GM12878 (cell line): Measurements from ENCODE around the gene NRG3. TPM values are rescaled to one million over a fixed set of nuclear protein-coding genes. Genes with fewer than 3 reads are reported as not detected.

Experiments
- ATAC-seq: fragments of 200-7000 bp; cut with Tn5 transposase; 3 replicates; pipeline ENCODE4 v1.9.1; 2020; ENCODE audit warnings: mild to moderate bottlenecking, moderate library complexity
- BruUV-seq: library from RNA; stranded (reverse); fragments of 400-500 nt; replicated peaks from 2 replicates; lab custom pipeline; 2021; lab: Mats Ljungman, UMichigan
- CTCF ChIA-PET: fragments of 300-600 bp; sonication (Branson Sonifier 250); formaldehyde crosslinking; extraction: SDS; loops from one replicate; lab custom pipeline; 2021; ENCODE audit warnings: inconsistent platforms; lab: Yijun Ruan, JAX
- POLR2A ChIA-PET: fragments of 350-600 bp; formaldehyde crosslinking; extraction: SDS; loops from one replicate; lab custom pipeline; 2021; ENCODE audit warnings: inconsistent platforms; lab: Charles Lee
- RAD21 ChIA-PET: fragments of 300-600 bp; sonication (Branson Sonifier 250); formaldehyde crosslinking; loops from one replicate; lab custom pipeline; 2023; ENCODE audit warnings: antibody characterized with exemption; ENCODE audit not compliant: unreplicated experiment; lab: Charles Lee
- SMC1A ChIA-PET: fragments of 300-600 bp; sonication (Branson Sonifier 250); formaldehyde crosslinking; loops from one replicate; lab custom pipeline; 2023; ENCODE audit not compliant: unreplicated experiment, uncharacterized antibody; lab: Charles Lee
- DNase-seq: peaks from one replicate; pipeline ENCODE4 v3.0.0-alpha.2; 2011; ENCODE audit warnings: low read depth, low spot score
- FAIRE-seq: peaks from 3 replicates; lab custom pipeline; 2011; peaks lifted over from hg19 to GRCh38; lab: Jason Lieb, UNC
- H2AFZ ChIP-seq: 2 replicates; pipeline ENCODE4 v1.6.0; 2011; ENCODE audit warnings: low read depth, low read length, control low read depth; ENCODE audit not compliant: control insufficient read depth
- H3K27ac ChIP-seq: 2 replicates; pipeline ENCODE4 v1.5.1; 2011; ENCODE audit warnings: control low read depth; ENCODE audit not compliant: control insufficient read depth, insufficient read depth
- H3K27me3 ChIP-seq, 2 experiments: replicated peaks in 1 of 2; 2 replicates each; pipeline versions ENCODE4 v1.6.0 to v1.6.1; 2011; ENCODE audit warnings: low read length in 1 of 2; ENCODE audit not compliant: control insufficient read depth in 2 of 2, insufficient read depth in 2 of 2
- H3K36me3 ChIP-seq, 2 experiments: 2 replicates each; pipeline ENCODE4 v1.5.1; 2011; ENCODE audit warnings: low read length in 1 of 2; ENCODE audit not compliant: control insufficient read depth in 2 of 2, insufficient read depth in 2 of 2
- H3K4me1 ChIP-seq: 2 replicates; pipeline ENCODE4 v1.6.1; 2011; ENCODE audit warnings: mild to moderate bottlenecking, low read length, moderate library complexity, mixed read lengths; ENCODE audit not compliant: control insufficient read depth, insufficient read depth
- H3K4me2 ChIP-seq: 2 replicates; pipeline ENCODE4 v1.6.0; 2011; ENCODE audit warnings: control low read depth; ENCODE audit not compliant: control insufficient read depth, insufficient read depth
- H3K4me3 ChIP-seq: fragments of 200-600 bp; sonication (generic); 2 replicates; pipeline ENCODE4 v1.5.1; 2016
- H3K79me2 ChIP-seq: 2 replicates; pipeline ENCODE4 v1.6.0; 2011; ENCODE audit warnings: low read length; ENCODE audit not compliant: control insufficient read depth, insufficient read depth
- H3K9ac ChIP-seq: 2 replicates; pipeline ENCODE4 v1.8.0; 2011; ENCODE audit warnings: low read length, control low read depth, mixed read lengths; ENCODE audit not compliant: control insufficient read depth, insufficient read depth
- H3K9me3 ChIP-seq: replicated peaks from 3 replicates; pipeline ENCODE4 v1.5.1; 2011; ENCODE audit warnings: mild to moderate bottlenecking, low read length; ENCODE audit not compliant: control insufficient read depth, insufficient read depth
- H4K20me1 ChIP-seq: 2 replicates; pipeline ENCODE4 v1.6.0; 2011; ENCODE audit not compliant: control insufficient read depth, insufficient read depth
- FOXM1 ChIP-seq: IDR thresholded peaks from 2 replicates; pipeline ENCODE4 v1.6.1; 2012; ENCODE audit warnings: low read depth, mild to moderate bottlenecking, inconsistent platforms, low read length, moderate library complexity
- HDAC6 ChIP-seq: fragments of 200-600 bp; sonication (generic); IDR thresholded peaks from one replicate; pipeline ENCODE4 v1.8.0; 2017; ENCODE audit warnings: antibody characterized with exemption; ENCODE audit not compliant: unreplicated experiment
- MEF2A ChIP-seq: IDR thresholded peaks from 2 replicates; pipeline ENCODE4 v1.6.1; 2011; ENCODE audit warnings: low read depth, mild to moderate bottlenecking, low read length, moderate library complexity; ENCODE audit not compliant: insufficient read depth
- NBN ChIP-seq: fragments of 450-650 bp; IDR thresholded peaks from 2 replicates; pipeline ENCODE4 v1.6.1; 2016
- PBX3 ChIP-seq: IDR thresholded peaks from 2 replicates; pipeline ENCODE4 v1.6.1; 2011; ENCODE audit warnings: mild to moderate bottlenecking, low read depth, low read length, moderate library complexity; ENCODE audit not compliant: insufficient replicate concordance
- SIX5 ChIP-seq: IDR thresholded peaks from 2 replicates; pipeline ENCODE4 v1.6.1; 2011; ENCODE audit warnings: mild to moderate bottlenecking, low read depth, low read length, moderate library complexity; ENCODE audit not compliant: severe bottlenecking
- SP1 ChIP-seq: IDR thresholded peaks from one replicate; pipeline ENCODE4 v1.6.1; 2011; ENCODE audit warnings: low read depth, low read length
- SREBF2 ChIP-seq: IDR thresholded peaks from 2 replicates; pipeline ENCODE4 v1.6.1; 2012; ENCODE audit warnings: mild to moderate bottlenecking, low read length
- WGBS: methylation state at CpG from one replicate; pipeline ENCODE4 v1.1.6; 2016; ENCODE audit warnings: low lambda C conversion rate; ENCODE audit not compliant: insufficient replicate concordance, insufficient coverage; ENCODE audit errors: missing lambda C conversion rate; 5-methylcytosine and 5-hydroxymethylcytosine counted together
- in situ Hi-C: fragments of 300-500 bp; cut with MboI; formaldehyde crosslinking; loops from 9 replicates; pipeline ENCODE4 v1.14.3; 2018; ENCODE audit warnings: mixed read lengths
- intact Hi-C: fragments of 100-400 bp; cut with micrococcal nuclease; formaldehyde crosslinking; loops from one replicate; pipeline ENCODE4 v1.14.2; 2022; ENCODE audit not compliant: unreplicated experiment
- polyA plus RNA-seq, 11 experiments: library from polyadenylated mRNA; depleted of rRNA in 4 of 11; unstranded in 6 of 11; stranded (reverse) in 5 of 11; fragments of >200 nt; fragmentation: Nextera tagmentation in 4 of 11; fragmentation: Illumina TruSeq in 1 of 11; extraction: Ambion mirVana in 4 of 11; extraction: Trizol in 1 of 11; gene quantifications; 1 replicate in 1 of 11; 2 replicates in 10 of 11; pipeline versions ENCODE4 v1.2.1 to v1.2.3, GENCODE V29; 2011 to 2016; ENCODE audit warnings: inconsistent platforms in 2 of 11, missing spikeins in 2 of 11, low read depth in 1 of 11
- total RNA-seq, 4 experiments: library from RNA; depleted of rRNA in 3 of 4; stranded (reverse); fragments of >200 nt in 3 of 4; fragmentation: Illumina TruSeq in 1 of 4; extraction: Trizol in 1 of 4; gene quantifications; 2 replicates each; pipeline versions ENCODE4 v1.2.1 to v1.2.3, GENCODE V29; 2013 to 2021
- TF ChIP-seq, protein P1 (sequence below), 3 experiments: IDR thresholded peaks in 2 of 3; conservative IDR thresholded peaks in 1 of 3; 2 replicates each; pipeline ENCODE4 v1.5.1; 2011; ENCODE audit warnings: low read depth in 3 of 3, low read length in 3 of 3, mild to moderate bottlenecking in 3 of 3, control low read depth in 2 of 3, moderate library complexity in 2 of 3, inconsistent platforms in 1 of 3, mixed read lengths in 1 of 3; ENCODE audit not compliant: control insufficient read depth in 2 of 3, insufficient read depth in 1 of 3; ENCODE audit errors: extremely low read depth in 1 of 3
- TF ChIP-seq, protein P2 (sequence below): fragments of 450-650 bp; formaldehyde crosslinking; IDR thresholded peaks from 2 replicates; pipeline ENCODE4 v1.4.0; 2022; ENCODE audit warnings: mild to moderate bottlenecking, moderate library complexity

The NRG3 gene
- total and polyA plus RNA-seq, 10 of the 15 experiments (the other 5 are each of a cell fraction or from before 2014, with no cell fraction given) = 0.03 to 0.41 (median 0.17) TPM; not detected in 3

GRCh38 chr10:82068501-82068900 is 193.5 kb downstream of the NRG3 start:
- in situ Hi-C loops = no loop called here
- RAD21 ChIA-PET = no interaction called here

More at GRCh38 chr10:82068501-82068900, 193.5 kb downstream of the NRG3 start:
- ChIA-PET SMC1A (no interaction called here), POLR2A (no interaction called here), CTCF (no interaction called here)
- intact Hi-C loops = no loop called here
- Histone ChIP-seq H3K4me1 (no peaks in the 10 kb centered on the region), H2AFZ (no peak overlapping the region), H3K27ac (no peak overlapping the region), H3K9me3 (no peaks in the 10 kb centered on the region), H3K4me3 (no peak overlapping the region), H3K79me2 (no peaks in the 10 kb centered on the region), H3K9ac (no peak overlapping the region), H3K4me2 (no peak overlapping the region), H4K20me1 (no peaks in the 10 kb centered on the region), H3K27me3 (no peaks in the 10 kb centered on the region), H3K36me3 (no peaks in the 10 kb centered on the region)
- no TSS peak for BruUV-seq
- no peak for FAIRE-seq
- TF ChIP-seq HDAC6 = no peak
- TF ChIP-seq, protein P1, sequence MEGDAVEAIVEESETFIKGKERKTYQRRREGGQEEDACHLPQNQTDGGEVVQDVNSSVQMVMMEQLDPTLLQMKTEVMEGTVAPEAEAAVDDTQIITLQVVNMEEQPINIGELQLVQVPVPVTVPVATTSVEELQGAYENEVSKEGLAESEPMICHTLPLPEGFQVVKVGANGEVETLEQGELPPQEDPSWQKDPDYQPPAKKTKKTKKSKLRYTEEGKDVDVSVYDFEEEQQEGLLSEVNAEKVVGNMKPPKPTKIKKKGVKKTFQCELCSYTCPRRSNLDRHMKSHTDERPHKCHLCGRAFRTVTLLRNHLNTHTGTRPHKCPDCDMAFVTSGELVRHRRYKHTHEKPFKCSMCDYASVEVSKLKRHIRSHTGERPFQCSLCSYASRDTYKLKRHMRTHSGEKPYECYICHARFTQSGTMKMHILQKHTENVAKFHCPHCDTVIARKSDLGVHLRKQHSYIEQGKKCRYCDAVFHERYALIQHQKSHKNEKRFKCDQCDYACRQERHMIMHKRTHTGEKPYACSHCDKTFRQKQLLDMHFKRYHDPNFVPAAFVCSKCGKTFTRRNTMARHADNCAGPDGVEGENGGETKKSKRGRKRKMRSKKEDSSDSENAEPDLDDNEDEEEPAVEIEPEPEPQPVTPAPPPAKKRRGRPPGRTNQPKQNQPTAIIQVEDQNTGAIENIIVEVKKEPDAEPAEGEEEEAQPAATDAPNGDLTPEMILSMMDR (IDR thresholded peaks at IDR 0.05 in 2 of 3, conservative IDR thresholded peaks at IDR 0.05 in 1 of 3; ENCODE audit: control insufficient read depth in 2 of 3, extremely low read depth in 1 of 3, insufficient read depth in 1 of 3, low read depth in 3 of 3, low read length in 3 of 3) = no peak
- TF ChIP-seq PBX3 = no peak
- TF ChIP-seq, protein P2, sequence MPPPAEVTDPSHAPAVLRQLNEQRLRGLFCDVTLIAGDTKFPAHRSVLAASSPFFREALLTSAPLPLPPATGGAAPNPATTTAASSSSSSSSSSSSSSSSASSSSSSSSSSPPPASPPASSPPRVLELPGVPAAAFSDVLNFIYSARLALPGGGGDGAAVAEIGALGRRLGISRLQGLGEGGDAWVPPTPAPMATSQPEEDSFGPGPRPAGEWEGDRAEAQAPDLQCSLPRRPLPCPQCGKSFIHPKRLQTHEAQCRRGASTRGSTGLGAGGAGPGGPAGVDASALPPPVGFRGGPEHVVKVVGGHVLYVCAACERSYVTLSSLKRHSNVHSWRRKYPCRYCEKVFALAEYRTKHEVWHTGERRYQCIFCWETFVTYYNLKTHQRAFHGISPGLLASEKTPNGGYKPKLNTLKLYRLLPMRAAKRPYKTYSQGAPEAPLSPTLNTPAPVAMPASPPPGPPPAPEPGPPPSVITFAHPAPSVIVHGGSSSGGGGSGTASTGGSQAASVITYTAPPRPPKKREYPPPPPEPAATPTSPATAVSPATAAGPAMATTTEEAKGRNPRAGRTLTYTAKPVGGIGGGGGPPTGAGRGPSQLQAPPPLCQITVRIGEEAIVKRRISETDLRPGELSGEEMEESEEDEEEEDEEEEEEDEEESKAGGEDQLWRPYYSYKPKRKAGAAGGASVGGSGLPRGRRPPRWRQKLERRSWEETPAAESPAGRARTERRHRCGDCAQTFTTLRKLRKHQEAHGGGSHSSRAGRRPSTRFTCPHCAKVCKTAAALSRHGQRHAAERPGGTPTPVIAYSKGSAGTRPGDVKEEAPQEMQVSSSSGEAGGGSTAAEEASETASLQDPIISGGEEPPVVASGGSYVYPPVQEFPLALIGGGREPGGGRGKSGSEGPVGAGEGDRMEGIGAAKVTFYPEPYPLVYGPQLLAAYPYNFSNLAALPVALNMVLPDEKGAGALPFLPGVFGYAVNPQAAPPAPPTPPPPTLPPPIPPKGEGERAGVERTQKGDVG (CRISPR knock-in tag) = no peak
- no peak for TF ChIP-seq SP1
- no peak for TF ChIP-seq NBN
- TF ChIP-seq SIX5 = no peak
- TF ChIP-seq FOXM1 = no peak
- no peak for TF ChIP-seq MEF2A
- no peak for TF ChIP-seq SREBF2
- no peak for DNase-seq
- no peak for ATAC-seq
- WGBS = 0% methylated on average over 2 of the region's 2 CpGs
